GM12872 (cell line): Measurements from ENCODE around the gene FEM1A.

Experiments
- TF ChIP-seq, protein P1 (sequence below): IDR thresholded peaks from 3 replicates; pipeline ENCODE4 v1.5.1; 2011; ENCODE audit warnings: low read depth, mild to moderate bottlenecking, low read length, moderate library complexity; ENCODE audit not compliant: insufficient read depth

Gene FEM1A

DNA sequence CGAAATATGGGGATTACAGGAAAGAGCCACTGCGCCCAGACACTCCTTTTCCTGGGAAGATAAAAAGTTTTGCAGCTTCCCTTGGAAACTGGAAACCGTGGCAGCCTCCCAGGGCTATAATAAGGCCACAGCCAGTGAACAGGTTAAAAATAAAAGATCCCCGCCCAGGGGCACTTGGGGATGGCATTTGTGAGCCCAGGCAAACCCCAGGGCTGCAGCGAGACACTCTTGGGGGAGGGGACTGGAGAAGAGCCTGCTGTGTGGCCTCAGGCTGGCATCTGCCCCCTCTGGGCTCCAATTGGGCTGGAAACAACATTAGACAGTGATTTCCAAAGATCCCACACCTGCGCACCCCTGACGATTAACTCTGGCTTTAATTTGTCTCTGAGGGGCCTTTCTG, 11.2 kb downstream of the FEM1A start:
- TF ChIP-seq, protein P1, sequence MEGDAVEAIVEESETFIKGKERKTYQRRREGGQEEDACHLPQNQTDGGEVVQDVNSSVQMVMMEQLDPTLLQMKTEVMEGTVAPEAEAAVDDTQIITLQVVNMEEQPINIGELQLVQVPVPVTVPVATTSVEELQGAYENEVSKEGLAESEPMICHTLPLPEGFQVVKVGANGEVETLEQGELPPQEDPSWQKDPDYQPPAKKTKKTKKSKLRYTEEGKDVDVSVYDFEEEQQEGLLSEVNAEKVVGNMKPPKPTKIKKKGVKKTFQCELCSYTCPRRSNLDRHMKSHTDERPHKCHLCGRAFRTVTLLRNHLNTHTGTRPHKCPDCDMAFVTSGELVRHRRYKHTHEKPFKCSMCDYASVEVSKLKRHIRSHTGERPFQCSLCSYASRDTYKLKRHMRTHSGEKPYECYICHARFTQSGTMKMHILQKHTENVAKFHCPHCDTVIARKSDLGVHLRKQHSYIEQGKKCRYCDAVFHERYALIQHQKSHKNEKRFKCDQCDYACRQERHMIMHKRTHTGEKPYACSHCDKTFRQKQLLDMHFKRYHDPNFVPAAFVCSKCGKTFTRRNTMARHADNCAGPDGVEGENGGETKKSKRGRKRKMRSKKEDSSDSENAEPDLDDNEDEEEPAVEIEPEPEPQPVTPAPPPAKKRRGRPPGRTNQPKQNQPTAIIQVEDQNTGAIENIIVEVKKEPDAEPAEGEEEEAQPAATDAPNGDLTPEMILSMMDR, result no peak

DNA sequence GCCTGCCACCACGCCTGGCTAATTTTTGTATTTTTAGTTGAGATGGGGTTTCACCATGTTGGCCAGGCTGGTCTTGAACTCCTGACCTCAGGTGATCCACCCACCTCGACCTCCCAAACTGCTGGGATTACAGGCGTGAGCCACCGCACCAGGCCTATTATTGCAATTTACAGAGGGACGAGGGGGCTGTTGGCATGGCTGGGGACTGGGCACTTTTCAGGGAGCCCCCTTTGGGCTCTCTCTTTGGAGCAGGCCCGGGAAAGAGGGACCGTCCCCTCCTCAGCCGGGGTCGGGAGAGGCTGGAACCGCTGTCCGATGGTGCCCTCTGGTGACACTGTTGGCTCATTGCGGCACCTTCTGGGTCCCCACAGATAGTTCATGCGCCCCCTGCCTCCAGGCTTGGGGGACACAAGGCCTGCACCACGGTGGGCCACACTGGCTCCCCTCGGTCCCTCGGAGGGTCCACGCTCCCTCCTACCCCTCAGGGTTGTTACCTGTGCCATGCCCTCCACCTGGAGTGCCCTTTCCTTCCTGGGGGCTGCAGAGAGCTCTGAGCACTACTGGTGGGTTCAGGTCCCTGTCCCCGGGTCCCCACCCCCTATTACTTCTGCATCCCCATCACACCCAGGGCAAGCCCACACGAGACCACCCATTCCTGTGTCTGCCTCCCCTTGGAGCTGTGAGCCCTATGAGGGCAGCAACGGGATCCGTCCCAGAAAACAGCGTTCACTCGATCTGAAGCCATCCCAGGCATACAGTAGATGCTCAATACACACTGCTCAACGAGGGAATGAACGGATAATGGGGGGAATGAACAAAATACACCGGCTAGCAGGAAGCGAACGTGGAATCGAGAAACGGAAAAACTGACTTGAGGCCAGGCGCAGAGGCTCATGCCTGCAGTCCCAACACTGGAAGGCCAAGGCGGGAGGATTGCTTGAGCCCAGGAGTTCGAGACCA, 12.5 kb downstream of the FEM1A start:
- TF ChIP-seq, protein P1, result peak; percentile 95

DNA sequence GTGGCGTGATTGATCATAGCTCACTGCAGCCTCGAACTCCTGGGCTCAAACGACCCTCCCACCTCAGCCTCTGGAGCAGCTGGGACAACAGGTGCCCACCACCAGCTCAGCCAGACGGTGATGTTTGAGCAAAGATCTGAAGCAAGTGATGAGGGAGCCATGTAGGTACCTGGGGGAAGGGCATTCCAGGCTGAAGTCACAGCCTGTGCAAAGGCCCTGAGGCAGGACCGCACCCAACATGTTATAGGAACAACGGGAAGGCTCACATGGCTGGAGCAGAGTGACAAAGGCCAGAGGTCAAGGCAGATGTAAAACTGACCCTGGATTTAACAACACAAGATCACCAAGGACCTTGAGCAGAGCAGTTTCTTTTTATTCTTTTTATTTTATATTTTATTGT, 14.8 kb downstream of the FEM1A start:
- TF ChIP-seq, protein P1, result no peak

DNA sequence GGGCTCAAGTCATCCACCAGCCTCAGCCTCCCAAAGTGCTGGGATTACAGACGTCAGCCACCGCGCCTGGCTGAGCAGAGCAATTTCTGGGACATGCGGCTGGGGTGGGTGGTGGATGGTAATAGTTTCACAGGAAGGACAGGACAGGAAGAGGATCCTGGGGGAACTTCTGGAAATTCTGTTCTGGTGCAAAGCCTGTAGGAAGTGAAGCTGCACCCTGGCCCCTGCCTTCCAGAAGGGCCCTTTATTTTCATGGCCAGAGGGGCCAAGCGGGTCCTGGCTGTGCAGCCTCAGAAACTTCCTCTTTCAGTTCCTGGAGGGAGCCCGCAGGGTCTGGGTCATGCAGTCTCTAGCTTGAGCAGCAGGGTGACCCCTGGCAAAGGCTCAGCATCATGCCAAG, 15.7 kb downstream of the FEM1A start:
- TF ChIP-seq, protein P1, result no peak

DNA sequence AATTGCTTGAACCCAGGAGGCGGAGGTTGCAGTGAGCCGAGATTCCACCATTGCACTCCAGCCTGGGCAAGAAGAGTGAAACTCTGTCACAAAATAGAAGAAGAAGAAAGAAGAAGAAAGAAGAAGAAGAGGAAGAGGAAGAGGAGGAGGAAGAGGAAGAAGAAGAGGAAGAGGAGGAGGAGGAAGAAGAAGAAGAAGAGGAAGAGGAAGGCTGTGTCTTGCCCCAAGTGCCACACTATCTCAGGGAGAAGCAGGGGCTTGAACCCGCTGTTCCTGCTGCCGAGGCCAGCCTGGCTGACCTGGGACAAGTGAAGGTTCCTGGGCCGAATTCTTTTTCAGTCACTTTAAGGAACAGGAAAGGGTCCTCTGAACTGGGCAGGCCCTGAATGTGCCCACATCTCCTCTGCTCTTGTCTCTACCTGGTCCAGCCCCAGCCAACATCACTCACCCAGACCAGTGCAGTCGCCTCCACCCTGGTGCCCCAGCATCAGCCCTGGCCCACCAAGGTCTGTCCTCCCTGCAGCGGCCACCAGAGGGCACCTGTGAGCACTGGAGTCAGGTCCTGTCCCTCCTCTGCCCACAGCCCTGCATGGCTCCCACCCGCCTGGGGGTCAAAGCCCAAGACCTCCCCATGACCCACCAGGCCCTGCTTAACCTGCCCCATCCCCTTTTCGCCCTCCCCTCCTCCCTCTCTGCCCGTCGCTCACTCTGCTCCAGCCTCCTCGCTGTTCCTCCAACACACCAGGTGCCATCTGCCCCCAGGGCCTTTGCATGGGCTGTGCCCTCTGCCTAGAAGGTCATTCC, 20.0 kb downstream of the FEM1A start:
- TF ChIP-seq, protein P1, result peak; percentile 99

DNA sequence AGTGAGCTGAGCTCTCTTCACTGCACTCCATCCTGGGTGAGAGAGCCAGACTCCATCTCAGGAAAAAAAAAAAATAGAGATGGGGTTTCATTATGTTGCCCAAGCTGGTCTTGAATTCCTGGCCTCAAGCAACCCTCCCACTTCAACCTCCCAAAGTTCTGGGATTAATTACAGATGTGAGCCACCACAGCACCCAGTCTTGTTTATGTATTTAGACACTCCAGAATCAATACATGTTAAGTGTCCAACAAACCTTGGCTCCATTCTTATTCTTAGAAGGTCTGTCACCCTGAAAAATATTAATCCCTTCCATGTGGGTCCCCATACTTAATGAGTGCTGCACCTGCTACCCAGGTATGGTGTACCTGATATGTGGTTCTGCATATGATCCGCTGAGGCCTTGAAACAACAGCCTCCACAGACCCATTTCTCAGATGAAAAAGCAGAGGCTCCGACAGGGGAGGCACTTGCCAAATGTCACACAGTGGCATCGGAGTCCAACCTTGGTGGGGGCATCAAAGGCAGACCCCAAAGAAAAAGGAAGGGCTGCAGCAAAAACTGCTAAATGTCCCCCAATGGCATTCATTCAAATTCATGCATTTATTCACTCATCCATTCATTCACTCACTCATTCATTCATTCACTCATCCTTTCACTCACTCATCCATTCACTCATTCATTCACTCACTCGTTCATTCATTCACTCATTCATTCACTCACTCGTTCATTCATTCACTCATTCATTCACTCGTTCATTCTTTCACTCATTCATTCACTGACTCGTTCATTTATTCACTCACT, 23.3 kb downstream of the FEM1A start:
- TF ChIP-seq, protein P1, result no peak
